HG03064 (cell line): ENCODE measurements around the gene NDUFB4.
"Not testable (repeated sequence)": the region's sequence is repeated elsewhere in the genome, so short reads cannot be mapped to it uniquely, and the experiment has no call there.

Experiments
- ATAC-seq: cut with Tn5 transposase; IDR thresholded peaks from one replicate; pipeline ENCODE4 v1.9.1; 2021; ENCODE audit warnings: low read depth; ENCODE audit not compliant: unreplicated experiment

Gene NDUFB4

DNA sequence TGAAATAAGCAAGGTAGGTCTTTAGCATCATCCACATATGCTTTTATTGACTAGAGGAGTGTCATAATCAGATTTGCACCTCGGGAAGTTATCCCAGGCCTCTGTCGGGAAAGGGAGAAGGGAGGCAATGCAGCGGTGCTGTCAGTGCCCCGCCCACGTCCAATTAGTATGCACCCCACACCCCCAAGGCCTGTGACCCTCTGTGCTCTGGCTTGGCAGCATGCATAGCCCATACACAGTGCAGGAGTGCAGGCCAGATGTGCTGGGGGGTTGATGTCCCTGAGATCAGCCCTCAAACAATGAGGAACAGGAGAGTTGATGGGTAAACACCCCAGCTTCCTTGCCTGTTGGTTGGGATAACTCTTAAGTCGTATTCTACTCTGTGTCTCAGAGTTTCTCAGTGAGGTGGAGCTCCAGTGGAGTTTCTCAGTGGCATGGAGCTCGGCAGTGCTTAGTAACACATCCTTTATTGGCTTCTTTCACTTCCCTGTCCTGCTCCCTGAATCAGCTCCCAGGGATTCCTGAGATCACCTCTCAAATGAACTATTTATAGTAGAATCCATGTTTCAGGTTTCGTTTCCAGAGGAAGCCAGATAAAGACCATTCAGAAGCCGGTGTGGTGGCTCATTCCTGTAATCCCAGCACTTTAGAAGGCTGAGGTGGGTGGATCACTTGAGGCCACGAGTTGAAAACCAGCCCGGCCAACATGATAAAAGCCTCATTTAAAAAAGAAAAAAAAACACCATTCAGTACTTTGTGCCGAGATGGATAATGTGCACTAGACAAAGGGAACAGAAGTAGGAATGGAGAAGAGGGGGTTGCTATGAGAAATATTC lies 26.7 kb upstream of the NDUFB4 start:
- ATAC-seq = no peak

- no peak for ATAC-seq
Observed at GRCh38 chr3:120572027-120572426, 24.1 kb upstream of the NDUFB4 start.

- no peak for ATAC-seq
Observed at GRCh38 chr3:120587332-120587975, 8.7 kb upstream of the NDUFB4 start.

DNA sequence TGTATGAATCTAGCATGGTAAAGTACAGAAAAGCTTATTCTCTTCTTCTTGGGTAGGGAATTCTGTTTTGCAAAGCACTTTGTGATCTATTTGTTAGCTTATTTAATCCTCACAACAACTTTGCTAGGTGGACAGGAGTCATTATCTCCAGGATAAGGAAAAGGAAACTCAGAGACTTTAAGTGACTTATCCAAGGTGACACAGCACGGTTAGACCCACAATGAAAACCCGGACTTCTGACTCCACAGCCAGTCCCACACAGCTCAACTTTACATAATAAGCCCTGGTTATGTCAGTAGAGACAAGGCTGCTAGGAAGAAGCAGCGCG lies 384 bp upstream of the NDUFB4 start:
- no peak for ATAC-seq

- no peak for ATAC-seq
Observed at GRCh38 chr3:120596853-120597223, 702 bp downstream of the NDUFB4 start.

GRCh38 chr3:120597445-120598049 lies 1.4 kb downstream of the NDUFB4 start:
- peak; percentile 40 for ATAC-seq

GRCh38 chr3:120599211-120599610 lies 3.1 kb downstream of the NDUFB4 start:
- ATAC-seq = no peak

DNA sequence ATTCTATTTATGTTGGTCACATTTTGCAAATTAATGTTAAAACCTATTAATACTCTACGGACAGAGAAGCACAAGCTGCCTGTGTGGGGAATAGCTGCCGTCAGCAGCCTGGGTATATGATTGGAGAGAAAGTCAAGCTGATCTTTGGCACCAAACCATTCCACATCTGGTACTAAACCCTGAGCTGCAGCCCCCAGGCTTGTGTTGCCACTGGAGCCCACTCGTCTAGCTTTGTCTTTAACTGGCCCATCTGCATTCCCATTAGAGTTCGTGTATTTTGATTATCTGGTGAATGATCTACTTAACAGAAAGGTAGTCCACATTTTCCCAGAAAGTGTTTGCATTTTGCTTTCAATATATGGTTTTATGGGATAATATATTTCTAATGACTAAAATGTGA lies 5.4 kb downstream of the NDUFB4 start:
- no peak for ATAC-seq

GRCh38 chr3:120602682-120603081 lies 6.5 kb downstream of the NDUFB4 start:
- ATAC-seq = no peak

DNA sequence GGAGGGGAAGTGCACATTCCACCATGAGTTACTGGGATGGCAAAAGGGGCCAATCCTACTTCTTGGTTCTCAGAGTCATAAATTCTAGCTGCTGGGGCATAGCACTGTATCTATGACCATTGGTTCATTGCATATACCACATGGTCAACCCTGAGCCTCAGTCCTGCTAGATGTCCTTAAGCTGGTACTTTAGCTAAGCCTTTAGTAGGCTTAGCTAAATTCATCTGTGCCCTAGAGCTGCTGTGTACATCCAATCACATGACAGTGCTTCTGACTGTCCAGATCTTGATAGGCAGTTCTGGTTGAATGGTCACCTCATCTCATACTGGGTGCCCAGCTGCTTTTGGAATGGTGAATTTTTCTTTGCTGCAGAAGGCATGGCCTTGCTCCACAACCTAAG lies 8.2 kb downstream of the NDUFB4 start:
- no peak for ATAC-seq

DNA sequence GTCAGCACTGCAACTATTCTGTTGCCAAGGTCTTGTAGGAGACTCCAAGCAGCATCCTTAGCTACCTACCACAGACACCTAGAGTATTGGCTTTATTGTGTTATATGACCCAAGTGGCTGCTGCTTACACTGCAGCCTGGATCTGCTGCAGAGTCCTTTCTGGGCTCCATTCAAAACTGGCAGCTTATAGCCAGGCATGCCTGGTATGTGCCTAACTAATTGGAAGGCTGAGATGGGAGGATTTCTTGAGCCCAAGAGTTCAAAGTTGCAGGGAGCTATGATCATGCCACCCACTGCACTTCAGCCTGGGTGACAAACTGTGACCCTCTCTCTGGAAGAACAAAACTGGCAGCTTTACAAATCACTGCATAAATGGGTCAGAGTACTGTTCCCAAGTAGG lies 8.6 kb downstream of the NDUFB4 start:
- no peak for ATAC-seq

GRCh38 chr3:120608506-120608905 lies 12.4 kb downstream of the NDUFB4 start:
- ATAC-seq = no peak

GRCh38 chr3:120614765-120615164 lies 18.6 kb downstream of the NDUFB4 start:
- ATAC-seq = no peak

- no peak for ATAC-seq
Observed at GRCh38 chr3:120615847-120616609, 19.9 kb downstream of the NDUFB4 start.

DNA sequence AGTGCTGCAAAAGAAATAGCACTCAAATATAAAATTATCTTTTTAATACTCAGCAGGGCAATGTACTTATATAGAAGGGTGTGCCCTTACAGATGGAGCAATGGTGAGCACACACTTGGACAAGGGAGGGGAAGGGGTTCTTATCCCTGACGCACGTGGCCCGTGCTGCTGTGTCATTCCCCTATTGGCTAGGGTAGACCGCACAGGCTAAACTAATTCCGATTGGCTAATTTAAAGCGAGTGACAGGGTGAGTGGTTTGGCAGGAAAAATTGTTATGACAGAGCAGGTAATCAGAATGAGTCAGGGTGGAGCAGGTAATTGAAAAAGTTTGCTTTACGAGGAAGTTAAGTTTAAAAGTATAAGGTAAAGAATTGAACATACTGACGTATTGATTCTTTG lies 20.6 kb downstream of the NDUFB4 start:
- not testable (repeated sequence) for ATAC-seq

GRCh38 chr3:120622457-120622856 lies 26.3 kb downstream of the NDUFB4 start:
- ATAC-seq = no peak

DNA sequence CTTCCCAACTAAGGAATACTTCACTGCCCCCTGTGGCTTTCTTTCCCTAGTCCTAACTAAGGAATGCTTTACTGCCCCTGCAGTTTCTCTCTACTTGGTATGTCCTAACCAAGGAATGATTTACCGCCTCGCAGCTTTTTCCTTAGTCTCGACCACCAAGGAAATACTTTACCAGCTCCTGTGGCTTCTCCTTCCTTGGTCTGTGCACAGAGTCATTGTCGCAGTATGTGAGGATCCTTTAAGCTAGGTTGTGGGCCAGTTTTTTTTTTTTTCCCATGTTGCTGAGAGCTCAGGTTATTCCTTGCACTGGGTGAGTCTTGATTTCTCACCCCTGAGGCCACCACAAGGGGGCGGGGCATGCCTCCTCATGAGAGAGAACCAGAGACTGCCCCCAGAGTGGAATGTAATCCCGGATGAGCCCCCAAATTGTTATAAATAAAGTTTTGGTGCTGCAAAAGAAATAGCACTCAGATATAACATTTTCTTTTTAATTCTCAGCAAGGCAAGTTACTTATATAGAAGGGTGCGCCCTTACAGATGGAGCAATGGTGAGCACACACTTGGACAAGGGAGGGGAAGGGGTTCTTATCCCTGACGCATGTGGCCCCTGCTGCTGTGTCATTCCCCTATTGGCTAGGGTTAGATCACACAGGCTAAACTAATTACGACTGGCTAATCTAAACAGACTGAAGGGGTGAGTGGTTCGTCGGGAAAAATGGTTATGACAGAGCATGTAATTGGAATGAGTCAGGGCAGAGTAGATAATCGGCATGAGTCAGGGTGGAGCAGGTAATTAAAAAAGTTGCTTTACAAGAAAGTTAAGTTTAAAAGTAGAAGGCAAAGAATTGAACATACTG lies 27.0 kb downstream of the NDUFB4 start:
- no peak for ATAC-seq

- ATAC-seq = no peak
Observed at GRCh38 chr3:120623727-120624093, 27.6 kb downstream of the NDUFB4 start.

DNA sequence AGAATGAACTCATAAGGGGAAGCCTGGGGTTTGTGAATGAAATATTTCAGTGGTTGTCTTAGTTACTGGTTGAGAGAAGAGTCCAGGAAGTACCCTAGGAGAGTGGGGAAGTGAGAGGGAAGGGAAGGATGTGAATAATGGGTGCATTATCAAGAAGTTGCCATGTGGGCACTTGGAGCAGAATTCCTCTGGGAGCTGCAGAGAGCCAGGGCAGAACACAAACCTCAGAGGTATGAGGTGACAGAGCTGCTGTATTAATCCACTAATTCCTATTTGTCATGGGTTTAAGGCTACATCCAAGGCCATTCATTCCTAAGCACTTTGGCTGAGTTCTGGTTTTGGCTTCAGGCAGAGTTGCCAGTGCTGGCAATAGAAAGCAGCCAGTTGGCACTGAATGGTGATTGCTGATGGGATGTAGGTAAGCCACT lies 29.0 kb downstream of the NDUFB4 start:
- no peak for ATAC-seq

- no peak for ATAC-seq
Observed at GRCh38 chr3:120634539-120634938, 38.4 kb downstream of the NDUFB4 start.
